NOMO-1 treated with dmso at 0.1 percent for 144 hours (cell line): Measurements from ENCODE around the gene CGN.

Source experiments
- DNase-seq: peaks from one replicate; lab custom pipeline; 2025; ENCODE audit not compliant: unreplicated experiment; lab: John Stamatoyannopoulos, UW

Gene CGN

GRCh38 chr1:151547119-151547899 is 36.1 kb downstream of the CGN start:
- no peak for DNase-seq

- DNase-seq: no peak
These were observed 36.7 kb downstream of the CGN start for GRCh38 chr1:151547900-151548230.

- no peak for DNase-seq
These were observed 38.0 kb downstream of the CGN start for GRCh38 chr1:151549199-151549598.

GRCh38 chr1:151553659-151554058 is 42.5 kb downstream of the CGN start:
- DNase-seq: no peak

- DNase-seq: no peak
These were observed 44.9 kb downstream of the CGN start for GRCh38 chr1:151556052-151556451.

GRCh38 chr1:151562661-151563060 is 51.5 kb downstream of the CGN start:
- no peak for DNase-seq

- DNase-seq: no peak
These were observed 52.2 kb downstream of the CGN start for GRCh38 chr1:151563376-151563775.

GRCh38 chr1:151565502-151566189 is 54.5 kb downstream of the CGN start:
- no peak for DNase-seq

- no peak for DNase-seq
These were observed 57.5 kb downstream of the CGN start for GRCh38 chr1:151568626-151569088.

- DNase-seq: no peak
These were observed 59.6 kb downstream of the CGN start for GRCh38 chr1:151570819-151571218.

- no peak for DNase-seq
These were observed 63.7 kb downstream of the CGN start for GRCh38 chr1:151574575-151575529.

- no peak for DNase-seq
These were observed 66.0 kb downstream of the CGN start for GRCh38 chr1:151577173-151577572.

- DNase-seq: no peak
These were observed 67.8 kb downstream of the CGN start for GRCh38 chr1:151578941-151579340.

- DNase-seq: no peak
These were observed 68.4 kb downstream of the CGN start for GRCh38 chr1:151579436-151580225.

GRCh38 chr1:151581451-151581850 is 70.3 kb downstream of the CGN start:
- no peak for DNase-seq

- DNase-seq: no peak
These were observed 70.7 kb downstream of the CGN start for GRCh38 chr1:151581921-151582320.

GRCh38 chr1:151583796-151584195 is 72.6 kb downstream of the CGN start:
- DNase-seq: no peak

GRCh38 chr1:151584278-151584677 is 73.1 kb downstream of the CGN start:
- no peak for DNase-seq

GRCh38 chr1:151584780-151585179 is 73.6 kb downstream of the CGN start:
- no peak for DNase-seq

GRCh38 chr1:151585622-151586021 is 74.4 kb downstream of the CGN start:
- DNase-seq: peak; percentile 2
